ENCODE data around the gene RGS7.

The RGS7 gene

GRCh38 chr1:241213139-241213538, 143.9 kb downstream of the RGS7 start:
- no peak for TF ChIP-seq CTCF (IDR thresholded peaks at IDR 0.05; ENCODE audit: low read depth, low read length)
- no peak for DNase-seq (ENCODE audit: extremely low read depth, low read depth)

GRCh38 chr1:241212628-241213027, 144.4 kb downstream of the RGS7 start:
- TF ChIP-seq CTCF (IDR thresholded peaks at IDR 0.05; ENCODE audit: low read depth, low read length): no peak
- no peak for DNase-seq (ENCODE audit: extremely low read depth, low read depth)

GRCh38 chr1:241208910-241209379, 148.1 kb downstream of the RGS7 start:
- TF ChIP-seq CTCF (IDR thresholded peaks at IDR 0.05; ENCODE audit: low read depth, low read length): no peak
- no peak for DNase-seq (ENCODE audit: extremely low read depth, low read depth)

GRCh38 chr1:241203817-241204216, 153.2 kb downstream of the RGS7 start:
- TF ChIP-seq CTCF (IDR thresholded peaks at IDR 0.05; ENCODE audit: low read depth, low read length): no peak
- no peak for DNase-seq (ENCODE audit: extremely low read depth, low read depth)

- no peak for TF ChIP-seq CTCF (IDR thresholded peaks at IDR 0.05; ENCODE audit: low read depth, low read length)
- no peak for DNase-seq (ENCODE audit: extremely low read depth, low read depth)
These were observed 154.6 kb downstream of the RGS7 start for GRCh38 chr1:241202401-241202800.

GRCh38 chr1:241186716-241187115, 170.3 kb downstream of the RGS7 start:
- no peak for DNase-seq (ENCODE audit: extremely low read depth, low read depth)
- no peak for TF ChIP-seq CTCF (IDR thresholded peaks at IDR 0.05; ENCODE audit: low read depth, low read length)

GRCh38 chr1:241181971-241182370, 175.0 kb downstream of the RGS7 start:
- TF ChIP-seq CTCF (IDR thresholded peaks at IDR 0.05; ENCODE audit: low read depth, low read length): no peak

More at GRCh38 chr1:241181971-241182370, 175.0 kb downstream of the RGS7 start:
- DNase-seq (ENCODE audit: extremely low read depth, low read depth): no peak
